Measurements from ENCODE around the gene GPR137B. TPM values are rescaled to one million over a fixed set of nuclear protein-coding genes. Genes with fewer than 3 reads are reported as not detected.

Gene GPR137B
- total and polyA plus RNA-seq, 2 of the 8 experiments (the other 6 are each of a cell fraction or from before 2014, with no cell fraction given), result 6.9 to 7.7 TPM

GRCh38 chr1:236193184-236193583, 50.8 kb downstream of the GPR137B start:
- Histone ChIP-seq H3K14ac (ENCODE audit: insufficient read length) (no peak overlapping the region), H4K5ac (ENCODE audit: insufficient read length, low read depth, low read length) (no peak overlapping the region), H4K91ac (replicated peaks; ENCODE audit: insufficient read length, low read length) (no peak overlapping the region), H2BK12ac (ENCODE audit: low read depth, low read length) (no peak overlapping the region), H2BK5ac (ENCODE audit: low read depth, low read length) (no peak overlapping the region), H2AK5ac (ENCODE audit: low read depth, low read length) (no peak overlapping the region), H3K23ac (ENCODE audit: insufficient read length) (no peak overlapping the region), H3K18ac (ENCODE audit: extremely low read depth, low read length) (no peak overlapping the region), H3K4me2 (ENCODE audit: insufficient read depth in 1 of 2, low read depth in 2 of 2, low read length in 2 of 2) (no peak overlapping the region), H3K56ac (replicated peaks; ENCODE audit: insufficient read length, low read depth, low read length) (no peak overlapping the region), H3K79me1 (ENCODE audit: low read depth, low read length) (no peaks in the 10 kb centered on the region), H2AFZ (ENCODE audit: low read length) (no peak overlapping the region), H3K4me1 (replicated peaks in 1 of 4; ENCODE audit: control insufficient read depth in 3 of 4, insufficient read depth in 4 of 4, low read length in 3 of 4) (no peaks in the 10 kb centered on the region), H4K8ac (ENCODE audit: extremely low read depth, insufficient read depth, low read length) (no peak overlapping the region), H4K20me1 (replicated peaks in 1 of 2; ENCODE audit: control insufficient read depth in 1 of 2, insufficient read depth in 2 of 2, low read length in 2 of 2) (no peaks in the 10 kb centered on the region), H3K79me2 (ENCODE audit: control insufficient read depth in 1 of 2, insufficient read depth in 2 of 2, low read length in 2 of 2) (no peaks in the 10 kb centered on the region), H3K9ac (replicated peaks in 1 of 4; ENCODE audit: extremely low read depth in 1 of 4, low read depth in 3 of 4, low read length in 3 of 4) (no peak overlapping the region), H3K4ac (replicated peaks; ENCODE audit: insufficient read length, low read depth, low read length) (no peak overlapping the region), H2BK120ac (replicated peaks; ENCODE audit: low read depth, low read length) (no peak overlapping the region), H3K9me3 (ENCODE audit: insufficient read depth in 2 of 2, low read depth in 1 of 2, low read length in 1 of 2) (no peaks in the 10 kb centered on the region), H2BK15ac (ENCODE audit: low read length) (no peak overlapping the region), H3K27ac (ENCODE audit: low read depth, low read length) (no peak overlapping the region), H3K36me3 (ENCODE audit: control insufficient read depth in 2 of 4, insufficient read depth in 4 of 4, low read length in 3 of 4) (no peaks in the 10 kb centered on the region), H3K27me3 (replicated peaks in 1 of 4; ENCODE audit: control insufficient read depth in 3 of 4, extremely low read depth in 1 of 4, insufficient read depth in 3 of 4, low read length in 3 of 4) (no peaks in the 10 kb centered on the region), H3K4me3 (ENCODE audit: extremely low read depth in 1 of 4, insufficient read depth in 2 of 4, low read depth in 3 of 4, low read length in 4 of 4) (no peak overlapping the region), H2BK20ac (ENCODE audit: low read length) (no peak overlapping the region), H3K23me2 (ENCODE audit: low read depth, low read length) (no peaks in the 10 kb centered on the region)
- FAIRE-seq, result no peak
- 85% methylated on average over 2 of the region's 2 CpGs; no CpG with 5 or more reads in 1 of the 2 experiments for WGBS, 2 experiments (ENCODE audit: extremely low coverage in 1 of 2, insufficient coverage in 1 of 2, insufficient read length in 1 of 2, insufficient replicate concordance in 2 of 2, low coverage in 1 of 2, low lambda C conversion rate in 2 of 2, missing lambda C conversion rate in 1 of 2)
- CTCF ChIA-PET (ENCODE audit: partially characterized antibody), result no interaction called here
- POLR2A ChIA-PET (ENCODE audit: partially characterized antibody), result no interaction called here
- no peak for DNase-seq (ENCODE audit: low read depth in 1 of 2, low spot score in 2 of 2)
- TF ChIP-seq CTCF (IDR thresholded peaks at IDR 0.05; ENCODE audit: control extremely low read depth in 1 of 3, insufficient read depth in 1 of 3, low read depth in 1 of 3, low read length in 3 of 3) (no peak), TEAD4 (IDR thresholded peaks at IDR 0.05; ENCODE audit: low read depth, low read length) (no peak), KDM5A (IDR thresholded peaks at IDR 0.05; ENCODE audit: low read length) (no peak)
